Activated naive CD8-positive, alpha-beta T cell (primary cell): ENCODE measurements around the gene ZNF607.
A peak's percentile ranks its signal among the peaks of the same experiment; 100 is the strongest.
"Not testable (repeated sequence)": the region's sequence is repeated elsewhere in the genome, so short reads cannot be mapped to it uniquely, and the experiment has no call there.

Experiments used
- H3K27ac Mint-ChIP-seq: one replicate; pipeline ENCODE4 v1.8.0; 2021; ENCODE audit warnings: mixed read lengths
- H3K27me3 Mint-ChIP-seq: one replicate; pipeline ENCODE4 v1.8.0; 2021; ENCODE audit warnings: mixed read lengths
- H3K36me3 Mint-ChIP-seq: one replicate; pipeline ENCODE4 v1.8.0; 2021; ENCODE audit warnings: mixed read lengths
- H3K4me1 Mint-ChIP-seq: one replicate; pipeline ENCODE4 v1.8.0; 2021; ENCODE audit warnings: low read depth, mixed read lengths
- H3K4me3 Mint-ChIP-seq: one replicate; pipeline ENCODE4 v1.8.0; 2021; ENCODE audit warnings: mild to moderate bottlenecking, mixed read lengths
- H3K9me3 Mint-ChIP-seq: one replicate; pipeline ENCODE4 v1.8.0; 2021; ENCODE audit warnings: low read depth, mixed read lengths

The ZNF607 gene

DNA sequence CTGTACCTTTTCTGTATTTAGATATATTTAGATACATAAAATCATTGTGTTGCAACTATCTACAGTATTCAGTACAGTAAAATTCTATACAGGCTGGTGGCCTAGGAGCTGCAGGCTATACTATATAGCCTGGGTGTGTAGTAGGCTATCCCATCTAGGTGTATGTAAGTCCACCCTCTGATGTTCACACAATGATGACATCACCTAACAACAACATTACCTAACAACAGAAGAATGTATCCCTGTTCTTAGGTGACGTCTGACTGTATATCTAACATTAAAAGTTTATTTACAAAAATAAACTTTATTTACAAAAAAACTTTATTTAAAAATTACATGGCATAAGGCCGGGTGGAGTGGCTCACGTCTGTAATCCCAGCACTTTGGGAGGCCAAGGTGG is 36.0 kb downstream of the ZNF607 start:
- Mint-ChIP-seq H3K9me3 (peaks cover 11% of the 10 kb centered on the region), H3K36me3 (peaks cover 36% of the 10 kb centered on the region), H3K27ac (no peak overlapping the region), H3K4me1 (no peaks in the 10 kb centered on the region), H3K27me3 (no peaks in the 10 kb centered on the region), H3K4me3 (no peak overlapping the region)

GRCh38 chr19:37669450-37669914 is 50.1 kb downstream of the ZNF607 start:
- no peaks in the 10 kb centered on the region for H3K27me3 Mint-ChIP-seq
- H3K9me3 Mint-ChIP-seq: peaks cover 14% of the 10 kb centered on the region
- H3K4me3 Mint-ChIP-seq: no peak overlapping the region
- no peaks in the 10 kb centered on the region for H3K4me1 Mint-ChIP-seq
- no peak overlapping the region for H3K27ac Mint-ChIP-seq
- peaks cover 28% of the 10 kb centered on the region for H3K36me3 Mint-ChIP-seq

- H3K27ac Mint-ChIP-seq: peak overlapping the region; percentile 69
- not testable (repeated sequence) for H3K9me3 Mint-ChIP-seq
These were observed 62.4 kb downstream of the ZNF607 start for GRCh38 chr19:37657157-37657556.

GRCh38 chr19:37655689-37656371 is 63.7 kb downstream of the ZNF607 start:
- peak overlapping the region; percentile 95 for H3K4me3 Mint-ChIP-seq
- H3K9me3 Mint-ChIP-seq: no peaks in the 10 kb centered on the region
- peaks cover 13% of the 10 kb centered on the region for H3K36me3 Mint-ChIP-seq
- no peaks in the 10 kb centered on the region for H3K27me3 Mint-ChIP-seq
- H3K4me1 Mint-ChIP-seq: peaks cover 34% of the 10 kb centered on the region
- H3K27ac Mint-ChIP-seq: peak overlapping the region; percentile 96

More at GRCh38 chr19:37657157-37657556, 62.4 kb downstream of the ZNF607 start:
- peaks cover 34% of the 10 kb centered on the region for H3K4me1 Mint-ChIP-seq
- peak overlapping the region; percentile 95 for H3K4me3 Mint-ChIP-seq
- peaks cover 14% of the 10 kb centered on the region for H3K36me3 Mint-ChIP-seq
- not testable (repeated sequence) for H3K27me3 Mint-ChIP-seq

- Mint-ChIP-seq H3K27ac (peak within 1 kb of the TSS; percentile 96), H3K27me3 (no peaks in the 10 kb centered on the region), H3K36me3 (peaks cover 12% of the 10 kb centered on the region), H3K9me3 (no peaks in the 10 kb centered on the region), H3K4me3 (peak within 1 kb of the TSS; percentile 95), H3K4me1 (peaks cover 34% of the 10 kb centered on the region)
These were observed 64.3 kb downstream of the ZNF607 start, which contains the start of gene ZFP30 for GRCh38 chr19:37655301-37655688. ZFP30 (minus strand) TSS chr19:37655465; CDS start chr19:37647822, 7,643 bp downstream.

GRCh38 chr19:37654629-37655300 is 64.8 kb downstream of the ZNF607 start:
- Mint-ChIP-seq H3K4me1 (peaks cover 34% of the 10 kb centered on the region), H3K4me3 (peak overlapping the region; percentile 95), H3K27me3 (no peaks in the 10 kb centered on the region), H3K36me3 (peaks cover 12% of the 10 kb centered on the region), H3K9me3 (no peaks in the 10 kb centered on the region), H3K27ac (peak overlapping the region; percentile 81)

- H3K4me3 Mint-ChIP-seq: peak overlapping the region; percentile 95
- H3K36me3 Mint-ChIP-seq: peaks cover 9% of the 10 kb centered on the region
- H3K27me3 Mint-ChIP-seq: no peaks in the 10 kb centered on the region
- H3K27ac Mint-ChIP-seq: peak overlapping the region; percentile 81
- H3K4me1 Mint-ChIP-seq: peaks cover 34% of the 10 kb centered on the region
- no peaks in the 10 kb centered on the region for H3K9me3 Mint-ChIP-seq
These were observed 65.4 kb downstream of the ZNF607 start for GRCh38 chr19:37654118-37654517.
